DND-41 (cell line): ENCODE results near the gene USP7.

Source experiments
- CTCF ChIP-seq: IDR thresholded peaks from 2 replicates; pipeline ENCODE4 v1.5.1; 2012; ENCODE audit warnings: borderline replicate concordance, low read length, moderate library complexity, mild to moderate bottlenecking; ENCODE audit not compliant: poor library complexity, severe bottlenecking; ENCODE audit errors: extremely low read depth
- EZH2 ChIP-seq: IDR thresholded peaks from 3 replicates; pipeline ENCODE4 v1.6.1; 2012; ENCODE audit warnings: borderline replicate concordance, low read depth, mild to moderate bottlenecking, moderate library complexity, low read length, inconsistent platforms; ENCODE audit not compliant: severe bottlenecking

GRCh38 chr16:8880839-8881510 is 82.7 kb downstream of the USP7 start:
- TF ChIP-seq CTCF (no peak), EZH2 (no peak)
